PFSK-1 (cell line): ENCODE data around the gene TMEM140.

Experiments used
- POLR2AphosphoS5 ChIP-seq: IDR thresholded peaks from 2 replicates; pipeline ENCODE4 v1.6.1; 2012; ENCODE audit warnings: low read depth, mild to moderate bottlenecking, control low read depth, low read length, moderate library complexity
- SIN3A ChIP-seq: IDR thresholded peaks from 2 replicates; pipeline ENCODE4 v1.6.1; 2012; ENCODE audit warnings: mild to moderate bottlenecking, low read length, moderate library complexity, borderline replicate concordance; ENCODE audit not compliant: insufficient read depth
- TAF1 ChIP-seq: IDR thresholded peaks from 2 replicates; pipeline ENCODE4 v1.6.1; 2012; ENCODE audit warnings: low read length, control low read depth, borderline replicate concordance; ENCODE audit not compliant: insufficient read depth

- TF ChIP-seq SIN3A (no peak), TAF1 (no peak), POLR2AphosphoS5 (no peak)
Measured at GRCh38 chr7:135128931-135129330, 18.9 kb upstream of the TMEM140 start.
